Measurements from ENCODE around the gene NFE2L3. TPM values are rescaled to one million over a fixed set of nuclear protein-coding genes. Genes with fewer than 3 reads are reported as not detected.
"Not testable (repeated sequence)": the region's sequence is repeated elsewhere in the genome, so short reads cannot be mapped to it uniquely, and the experiment has no call there.

Gene NFE2L3
- total RNA-seq, 3 donors from 2014 or later, result 2.2 to 5.8 (median 4.9) TPM

- H3K36me3 ChIP-seq, result no peaks in the 10 kb centered on the region
These were observed 41.6 kb downstream of the NFE2L3 start for GRCh38 chr7:26193432-26194207.

GRCh38 chr7:26194764-26195163 lies 42.8 kb downstream of the NFE2L3 start:
- H3K4me3 ChIP-seq; intact Hi-C loops (cut with DNase I; ENCODE audit: low total_unique reads); H3K36me3 ChIP-seq; DNase-seq (ENCODE audit: low spot score in 2 of 2); H3K27me3 ChIP-seq; H3K27ac ChIP-seq; H3K9me3 ChIP-seq: not testable (repeated sequence)
- H3K4me1 ChIP-seq, result peaks cover 2 to 35% of the 10 kb centered on the region in 2 donors

More at GRCh38 chr7:26193432-26194207, 41.6 kb downstream of the NFE2L3 start:
- Histone ChIP-seq H3K4me3 (peak overlapping the region in 1 of 3 donors; percentile 29), H3K4me1 (peaks cover 2 to 35% of the 10 kb centered on the region in 2 donors), H3K27ac (peak overlapping the region; percentile 37 to 60), H3K27me3 (no peaks in the 10 kb centered on the region), H3K9me3 (no peaks in the 10 kb centered on the region)
- DNase-seq (ENCODE audit: low spot score in 2 of 2), result no peak
- TF ChIP-seq CTCF (IDR thresholded peaks at IDR 0.05), result no peak
- TF ChIP-seq POLR2A (IDR thresholded peaks at IDR 0.05), result no peak
- TF ChIP-seq POLR2AphosphoS5 (IDR thresholded peaks at IDR 0.05), result no peak
- intact Hi-C loops (cut with DNase I; ENCODE audit: low total_unique reads), result no loop called here

DNA sequence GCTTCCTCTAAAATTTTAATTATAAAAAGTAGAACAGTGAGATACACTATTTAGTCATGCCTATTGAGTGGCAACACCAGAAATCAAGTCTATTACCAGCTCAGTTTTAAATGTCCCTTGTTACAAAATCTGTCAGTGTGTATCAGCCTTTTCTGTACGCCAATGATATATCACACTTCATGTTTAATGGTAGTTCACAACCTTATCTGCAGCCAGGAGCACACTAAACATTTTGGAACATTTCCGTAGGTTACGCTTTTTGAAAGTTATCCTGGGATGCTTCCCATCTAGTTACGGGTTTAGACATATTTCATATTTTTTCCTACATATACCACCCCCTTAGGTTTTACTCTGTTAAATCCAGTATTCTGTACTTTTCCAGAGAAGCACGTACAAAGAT lies 43.2 kb downstream of the NFE2L3 start:
- Histone ChIP-seq H3K36me3 (no peaks in the 10 kb centered on the region), H3K9me3 (no peaks in the 10 kb centered on the region), H3K27me3 (no peaks in the 10 kb centered on the region), H3K4me1 (peaks cover 2 to 35% of the 10 kb centered on the region in 2 donors), H3K27ac (no peak overlapping the region), H3K4me3 (no peak overlapping the region)
- intact Hi-C loops (cut with DNase I; ENCODE audit: low total_unique reads), result no loop called here
- no peak for TF ChIP-seq CTCF (IDR thresholded peaks at IDR 0.05)
- TF ChIP-seq POLR2A (IDR thresholded peaks at IDR 0.05), result no peak
- no peak for TF ChIP-seq POLR2AphosphoS5 (IDR thresholded peaks at IDR 0.05)
- DNase-seq (ENCODE audit: low spot score in 2 of 2), result no peak

GRCh38 chr7:26195867-26196657 lies 44.1 kb downstream of the NFE2L3 start:
- DNase-seq (ENCODE audit: low spot score in 2 of 2), result no peak
- TF ChIP-seq POLR2A (IDR thresholded peaks at IDR 0.05), result no peak
- TF ChIP-seq POLR2AphosphoS5 (IDR thresholded peaks at IDR 0.05), result no peak
- TF ChIP-seq CTCF (IDR thresholded peaks at IDR 0.05), result no peak
- no peaks in the 10 kb centered on the region for H3K9me3 ChIP-seq
- peak overlapping the region in 1 of 3 donors; percentile 100 for H3K4me3 ChIP-seq
- peaks cover 2 to 35% of the 10 kb centered on the region in 2 donors for H3K4me1 ChIP-seq
- H3K27me3 ChIP-seq, result no peaks in the 10 kb centered on the region
- intact Hi-C loops (cut with DNase I; ENCODE audit: low total_unique reads), result no loop called here
- H3K27ac ChIP-seq, result peak overlapping the region; percentile 40 to 48
- H3K36me3 ChIP-seq, result no peaks in the 10 kb centered on the region

DNA sequence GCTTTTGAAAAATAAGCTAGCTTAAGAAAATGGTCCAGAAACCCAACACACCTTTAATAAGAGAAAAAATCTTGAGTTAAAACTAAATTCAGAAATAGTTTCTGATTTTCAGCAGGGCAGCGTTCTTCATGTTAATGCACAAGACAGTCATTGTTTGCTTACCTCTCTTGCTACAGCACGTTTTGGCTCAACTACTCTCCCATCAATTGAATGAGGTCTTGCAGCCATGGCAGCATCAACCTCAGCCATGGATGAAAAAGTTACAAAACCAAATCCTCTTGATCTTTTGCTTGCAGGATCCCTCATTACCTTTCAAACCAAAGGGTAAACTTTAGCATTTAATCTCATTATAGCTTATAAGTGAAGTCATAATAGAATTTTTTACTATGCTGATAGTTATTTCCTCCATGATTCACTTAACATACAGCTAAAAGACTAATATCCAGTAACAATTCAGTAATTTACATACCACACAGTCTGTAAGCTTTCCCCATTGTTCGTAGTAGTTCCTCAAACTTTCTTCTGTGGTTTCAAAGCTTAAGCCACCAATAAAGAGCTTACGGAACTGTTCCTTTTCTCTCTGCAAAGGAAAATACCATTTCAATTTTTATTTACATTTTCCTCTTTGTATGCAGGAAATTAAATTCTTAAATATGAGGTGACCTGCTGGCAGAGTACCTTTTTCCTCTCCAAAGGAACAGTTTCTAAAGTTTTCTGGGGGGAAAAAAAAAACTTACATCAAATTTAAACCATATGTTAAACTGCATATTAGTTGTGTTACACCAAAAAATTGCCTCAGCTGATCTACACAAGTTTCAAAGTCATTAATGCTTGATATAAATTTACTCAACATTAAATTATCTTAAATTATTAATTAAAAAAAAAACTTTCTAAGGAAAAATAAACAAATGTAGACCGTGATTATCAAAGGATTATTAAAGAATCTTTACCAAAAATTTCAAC lies 45.4 kb downstream of the NFE2L3 start:
- intact Hi-C loops (cut with DNase I; ENCODE audit: low total_unique reads), result no loop called here
- TF ChIP-seq POLR2A (IDR thresholded peaks at IDR 0.05) (no peak), POLR2AphosphoS5 (IDR thresholded peaks at IDR 0.05) (no peak), CTCF (IDR thresholded peaks at IDR 0.05) (no peak)
- no peak for DNase-seq (ENCODE audit: low spot score in 2 of 2)
- Histone ChIP-seq H3K4me3 (peak overlapping the region; percentile 97 to 100 (median 100)), H3K27ac (peak overlapping the region; percentile 40 to 100), H3K9me3 (no peaks in the 10 kb centered on the region), H3K27me3 (no peaks in the 10 kb centered on the region), H3K36me3 (no peaks in the 10 kb centered on the region), H3K4me1 (peaks cover 2 to 34% of the 10 kb centered on the region in 2 donors)

Measured in breast epithelium (tissue), 4 donors.